ENCODE results near the gene THSD4.

DNA sequence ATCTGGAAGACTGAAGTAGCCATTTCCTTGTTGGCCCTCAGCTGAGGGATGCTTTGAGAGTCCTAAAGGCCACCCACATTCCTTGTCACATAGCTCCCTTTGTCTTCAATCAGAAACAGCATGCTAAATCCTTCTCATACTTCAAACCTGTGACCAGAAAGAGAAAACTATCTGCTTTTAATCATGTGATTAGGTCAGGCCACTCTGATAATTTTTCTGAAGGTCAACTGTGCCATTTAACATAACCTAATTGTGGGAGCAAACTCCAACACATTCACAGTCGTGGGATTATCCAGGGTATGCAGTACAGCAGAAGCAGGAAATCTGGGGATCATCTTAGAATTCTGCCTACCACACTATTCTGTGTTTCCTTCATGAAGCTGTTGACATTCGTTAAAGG is 471.2 kb downstream of the THSD4 start:
- TF ChIP-seq, protein P1, sequence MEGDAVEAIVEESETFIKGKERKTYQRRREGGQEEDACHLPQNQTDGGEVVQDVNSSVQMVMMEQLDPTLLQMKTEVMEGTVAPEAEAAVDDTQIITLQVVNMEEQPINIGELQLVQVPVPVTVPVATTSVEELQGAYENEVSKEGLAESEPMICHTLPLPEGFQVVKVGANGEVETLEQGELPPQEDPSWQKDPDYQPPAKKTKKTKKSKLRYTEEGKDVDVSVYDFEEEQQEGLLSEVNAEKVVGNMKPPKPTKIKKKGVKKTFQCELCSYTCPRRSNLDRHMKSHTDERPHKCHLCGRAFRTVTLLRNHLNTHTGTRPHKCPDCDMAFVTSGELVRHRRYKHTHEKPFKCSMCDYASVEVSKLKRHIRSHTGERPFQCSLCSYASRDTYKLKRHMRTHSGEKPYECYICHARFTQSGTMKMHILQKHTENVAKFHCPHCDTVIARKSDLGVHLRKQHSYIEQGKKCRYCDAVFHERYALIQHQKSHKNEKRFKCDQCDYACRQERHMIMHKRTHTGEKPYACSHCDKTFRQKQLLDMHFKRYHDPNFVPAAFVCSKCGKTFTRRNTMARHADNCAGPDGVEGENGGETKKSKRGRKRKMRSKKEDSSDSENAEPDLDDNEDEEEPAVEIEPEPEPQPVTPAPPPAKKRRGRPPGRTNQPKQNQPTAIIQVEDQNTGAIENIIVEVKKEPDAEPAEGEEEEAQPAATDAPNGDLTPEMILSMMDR (conservative IDR thresholded peaks at IDR 0.05; ENCODE audit: low read depth, low read length), result no peak
- TF ChIP-seq EZH2phosphoT487 (IDR thresholded peaks at IDR 0.05; ENCODE audit: borderline replicate concordance, low read length), result no peak
